Astrocyte of the spinal cord (primary cell): Measurements from ENCODE around the gene CARM1.
A peak's percentile ranks its signal among the peaks of the same experiment; 100 is the strongest.
"Not testable (repeated sequence)": the region's sequence is repeated elsewhere in the genome, so short reads cannot be mapped to it uniquely, and the experiment has no call there.

Experiments used
- DNase-seq: peaks from one replicate; pipeline ENCODE4 v3.0.0; 2011; ENCODE audit warnings: low read depth, low spot score
- H3K4me3 ChIP-seq: 2 replicates; pipeline ENCODE4 v1.5.1; 2011; ENCODE audit warnings: low read depth, mild to moderate bottlenecking, low read length, moderate library complexity
- CTCF ChIP-seq: IDR thresholded peaks from 2 replicates; pipeline ENCODE4 v1.5.1; 2012; ENCODE audit warnings: low read depth, mild to moderate bottlenecking, low read length, inconsistent platforms
- in situ Hi-C: cut with HindIII; loops from 2 replicates; pipeline ENCODE4 v1.10.0; 2017; ENCODE audit warnings: low sequenced_read_pairs

CARM1 gene

GRCh38 chr19:10848230-10848856 is 23.0 kb upstream of the CARM1 start, which contains the start of gene C19orf38:
Gene C19orf38 (plus strand): TSS chr19:10848415. CDS start chr19:10848509, 94 bp downstream.
- no peak for TF ChIP-seq CTCF
- no peak within 1 kb of the TSS for H3K4me3 ChIP-seq
- in situ Hi-C loops, result no loop called here
- no peak for DNase-seq

- no peak for TF ChIP-seq CTCF
- in situ Hi-C loops, result no loop called here
- DNase-seq, result no peak
- no peak overlapping the region for H3K4me3 ChIP-seq
These were observed 20.7 kb upstream of the CARM1 start for GRCh38 chr19:10850631-10851030.

GRCh38 chr19:10852098-10852800 is 19.1 kb upstream of the CARM1 start:
- no peak overlapping the region for H3K4me3 ChIP-seq
- TF ChIP-seq CTCF, result no peak
- in situ Hi-C loops, result no loop called here
- peak; percentile 48 for DNase-seq

- in situ Hi-C loops, result no loop called here
- H3K4me3 ChIP-seq, result no peak overlapping the region
- TF ChIP-seq CTCF, result no peak
- DNase-seq, result no peak
These were observed 18.4 kb upstream of the CARM1 start for GRCh38 chr19:10852941-10853340.

- in situ Hi-C loops, result no loop called here
- H3K4me3 ChIP-seq, result no peak overlapping the region
- DNase-seq, result no peak
- TF ChIP-seq CTCF, result no peak
These were observed 16.8 kb upstream of the CARM1 start for GRCh38 chr19:10854350-10855089.

- in situ Hi-C loops, result no loop called here
- no peak overlapping the region for H3K4me3 ChIP-seq
- no peak for DNase-seq
- TF ChIP-seq CTCF, result peak; percentile 57
These were observed 15.4 kb upstream of the CARM1 start for GRCh38 chr19:10855879-10856522.

- H3K4me3 ChIP-seq, DNase-seq, in situ Hi-C loops: not testable (repeated sequence)
These were observed 14.5 kb upstream of the CARM1 start for GRCh38 chr19:10856899-10857298.
